Nephron progenitor cell (in vitro differentiated cells): ENCODE measurements around the gene TRAF3IP1.
"Not testable (repeated sequence)": the region's sequence is repeated elsewhere in the genome, so short reads cannot be mapped to it uniquely, and the experiment has no call there.

Source experiments
- DNase-seq: peaks from one replicate; pipeline ENCODE4 v3.0.0; 2021
- H3K27ac Mint-ChIP-seq: 2 replicates; pipeline ENCODE4 v1.8.0; 2021; ENCODE audit warnings: mild to moderate bottlenecking, moderate library complexity, mixed read lengths
- H3K27me3 Mint-ChIP-seq: 2 replicates; pipeline ENCODE4 v1.8.0; 2021; ENCODE audit warnings: mild to moderate bottlenecking, low read depth, mixed read lengths; ENCODE audit not compliant: poor library complexity
- H3K36me3 Mint-ChIP-seq: 2 replicates; pipeline ENCODE4 v1.8.0; 2021; ENCODE audit warnings: low read depth, mixed read lengths
- H3K4me1 Mint-ChIP-seq: 2 replicates; pipeline ENCODE4 v1.8.0; 2021; ENCODE audit warnings: mixed read lengths
- H3K4me3 Mint-ChIP-seq: 2 replicates; pipeline ENCODE4 v1.8.0; 2021; ENCODE audit warnings: mild to moderate bottlenecking, moderate library complexity, mixed read lengths
- H3K9me3 Mint-ChIP-seq: 2 replicates; pipeline ENCODE4 v1.8.0; 2021; ENCODE audit warnings: mild to moderate bottlenecking, moderate library complexity, mixed read lengths
- CTCF ChIP-seq: fragments of 200-600 bp; sonication (generic); IDR thresholded peaks from 2 replicates; pipeline ENCODE4 v1.5.0; 2021; ENCODE audit warnings: antibody characterized with exemption

TRAF3IP1 gene

GRCh38 chr2:238305092-238305862, 15.0 kb upstream of the TRAF3IP1 start:
- H3K9me3 Mint-ChIP-seq, result no peaks in the 10 kb centered on the region
- H3K27me3 Mint-ChIP-seq, result peaks cover 11% of the 10 kb centered on the region
- DNase-seq, result no peak
- peak; percentile 2 for TF ChIP-seq CTCF
- no peak overlapping the region for H3K27ac Mint-ChIP-seq
- no peak overlapping the region for H3K4me3 Mint-ChIP-seq
- H3K36me3 Mint-ChIP-seq, result no peaks in the 10 kb centered on the region
- H3K4me1 Mint-ChIP-seq, result no peaks in the 10 kb centered on the region

GRCh38 chr2:238305965-238306671, 14.2 kb upstream of the TRAF3IP1 start:
- Mint-ChIP-seq H3K27ac (no peak overlapping the region), H3K9me3 (no peaks in the 10 kb centered on the region), H3K27me3 (peaks cover 7% of the 10 kb centered on the region), H3K4me3 (no peak overlapping the region), H3K4me1 (no peaks in the 10 kb centered on the region), H3K36me3 (no peaks in the 10 kb centered on the region)
- DNase-seq, result no peak
- TF ChIP-seq CTCF, result no peak

- H3K4me1 Mint-ChIP-seq, result no peaks in the 10 kb centered on the region
- H3K4me3 Mint-ChIP-seq, result no peak overlapping the region
- H3K36me3 Mint-ChIP-seq, result no peaks in the 10 kb centered on the region
- no peaks in the 10 kb centered on the region for H3K9me3 Mint-ChIP-seq
- DNase-seq, result no peak
- peaks cover 10% of the 10 kb centered on the region for H3K27me3 Mint-ChIP-seq
- H3K27ac Mint-ChIP-seq, result no peak overlapping the region
- no peak for TF ChIP-seq CTCF
Measured at GRCh38 chr2:238306672-238306998, 13.7 kb upstream of the TRAF3IP1 start.

GRCh38 chr2:238308177-238308576, 12.1 kb upstream of the TRAF3IP1 start:
- peak; percentile 16 for TF ChIP-seq CTCF
- Mint-ChIP-seq H3K36me3 (no peaks in the 10 kb centered on the region), H3K27me3 (peaks cover 10% of the 10 kb centered on the region), H3K4me3 (no peak overlapping the region), H3K4me1 (no peaks in the 10 kb centered on the region), H3K9me3 (no peaks in the 10 kb centered on the region), H3K27ac (no peak overlapping the region)
- no peak for DNase-seq

GRCh38 chr2:238310721-238311120, 9.6 kb upstream of the TRAF3IP1 start:
- H3K27me3 Mint-ChIP-seq, H3K4me3 Mint-ChIP-seq, H3K4me1 Mint-ChIP-seq, H3K9me3 Mint-ChIP-seq, H3K36me3 Mint-ChIP-seq, DNase-seq, H3K27ac Mint-ChIP-seq: not testable (repeated sequence)

- Mint-ChIP-seq H3K9me3 (peaks cover 6% of the 10 kb centered on the region), H3K27ac (no peak overlapping the region), H3K4me1 (no peaks in the 10 kb centered on the region), H3K36me3 (no peaks in the 10 kb centered on the region), H3K4me3 (no peak overlapping the region), H3K27me3 (peaks cover 13% of the 10 kb centered on the region)
- TF ChIP-seq CTCF, result no peak
- DNase-seq, result no peak
Measured at GRCh38 chr2:238313289-238313990, 6.9 kb upstream of the TRAF3IP1 start.
